Body of pancreas (tissue), 4 donors: ENCODE results near the gene BCAM. TPM values are rescaled to one million over a fixed set of nuclear protein-coding genes. Genes with fewer than 3 reads are reported as not detected.
"Not testable (repeated sequence)": the region's sequence is repeated elsewhere in the genome, so short reads cannot be mapped to it uniquely, and the experiment has no call there.

ENCODE experiments used
- ATAC-seq: fragments of 150-250 bp; one replicate; pipeline ENCODE4 v1.9.1; 2016
- DNase-seq, 4 donors: peaks; one replicate each; pipeline ENCODE4 v3.0.0-alpha.2; 2019
- H3K27ac ChIP-seq, 4 donors: fragments of 200-600 bp; sonication (generic); 1 replicate in 3 of 4; 2 replicates in 1 of 4; pipeline versions ENCODE4 v1.5.1 to v1.6.1; 2016 to 2019; ENCODE audit warnings: mild to moderate bottlenecking in 1 of 4, mixed read lengths in 1 of 4, moderate library complexity in 1 of 4
- H3K27me3 ChIP-seq, 2 donors: fragments of 200-600 bp; sonication (generic); one replicate each; pipeline ENCODE4 v1.6.0; 2016; ENCODE audit warnings: mild to moderate bottlenecking in 1 of 2
- H3K36me3 ChIP-seq, 2 donors: fragments of 200-600 bp; sonication (generic); replicated peaks in 1 of 2; 2 replicates each; pipeline ENCODE4 v1.5.1; 2016; ENCODE audit warnings: low read depth in 2 of 2; ENCODE audit not compliant: insufficient read depth in 1 of 2
- H3K4me1 ChIP-seq: fragments of 200-600 bp; sonication (generic); one replicate; pipeline ENCODE4 v1.6.0; 2016
- H3K4me3 ChIP-seq, 2 donors: fragments of 200-600 bp; sonication (generic); 1 replicate in 1 of 2; 2 replicates in 1 of 2; pipeline ENCODE4 v1.5.1; 2016 to 2019
- H3K9me3 ChIP-seq, 3 donors: fragments of 200-600 bp; sonication (generic); 1 replicate in 2 of 3; 2 replicates in 1 of 3; pipeline ENCODE4 v1.5.1; 2016
- POLR2A ChIP-seq, 3 donors: fragments of 450-650 bp; IDR thresholded peaks; one replicate each; pipeline ENCODE4 v1.6.1; 2016; ENCODE audit warnings: antibody characterized with exemption in 3 of 3, mild to moderate bottlenecking in 2 of 3
- WGBS, 2 donors: methylation state at CpG; one replicate each; pipeline ENCODE4 v1.1.5; 2017; 5-methylcytosine and 5-hydroxymethylcytosine counted together
- intact Hi-C: fragments of 100-400 bp; cut with DNase I; formaldehyde crosslinking; loops from one replicate; pipeline ENCODE4 v1.15.1; 2023
- total RNA-seq, 2 donors: library from RNA; depleted of rRNA; stranded (reverse); fragments of >200 nt; gene quantifications; one replicate each; pipeline ENCODE4 v1.1.0, GENCODE V29; 2016
- TF ChIP-seq, protein P1 (sequence below), 7 experiments: fragments of 450-650 bp in 4 of 7; fragments of 200-600 bp in 3 of 7; sonication (generic) in 3 of 7; IDR thresholded peaks; one replicate each; pipeline ENCODE4 v1.5.1; 2016 to 2019; ENCODE audit warnings: antibody characterized with exemption in 7 of 7

Gene BCAM
- total RNA-seq, 2 donors from 2014 or later, result 89.2 to 89.3 TPM

DNA sequence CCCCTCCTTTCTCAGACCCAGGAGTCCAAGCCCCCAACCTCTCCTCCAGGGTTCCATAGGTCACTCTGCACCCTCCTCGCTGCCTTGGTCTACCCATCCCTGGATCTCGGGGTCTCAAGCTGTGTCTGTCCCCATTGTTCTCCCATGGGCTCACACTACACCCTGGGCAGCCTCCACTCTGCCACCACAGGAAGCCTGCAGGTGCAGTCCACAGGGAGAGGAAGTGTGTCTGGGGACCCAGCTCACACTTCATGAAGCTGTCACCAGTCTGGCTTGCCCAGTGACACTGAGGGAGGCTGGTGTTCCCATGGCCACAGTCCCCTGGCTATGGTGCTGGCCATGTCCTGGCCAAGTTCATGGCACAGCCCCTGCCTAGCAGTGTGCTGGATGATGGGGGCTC is 42.5 kb downstream of the BCAM start:
- Histone ChIP-seq H3K4me3 (no peak overlapping the region), H3K9me3 (no peaks in the 10 kb centered on the region), H3K27ac (peak overlapping the region in 1 of 4 donors; percentile 100), H3K4me1 (peaks cover 41% of the 10 kb centered on the region), H3K36me3 (no peaks in the 10 kb centered on the region), H3K27me3 (no peaks in the 10 kb centered on the region)
- WGBS, 2 donors, result 60 to 90% methylated on average over 2 of the region's 2 CpGs
- DNase-seq (no peak), ATAC-seq (no peak)
- TF ChIP-seq, protein P1, sequence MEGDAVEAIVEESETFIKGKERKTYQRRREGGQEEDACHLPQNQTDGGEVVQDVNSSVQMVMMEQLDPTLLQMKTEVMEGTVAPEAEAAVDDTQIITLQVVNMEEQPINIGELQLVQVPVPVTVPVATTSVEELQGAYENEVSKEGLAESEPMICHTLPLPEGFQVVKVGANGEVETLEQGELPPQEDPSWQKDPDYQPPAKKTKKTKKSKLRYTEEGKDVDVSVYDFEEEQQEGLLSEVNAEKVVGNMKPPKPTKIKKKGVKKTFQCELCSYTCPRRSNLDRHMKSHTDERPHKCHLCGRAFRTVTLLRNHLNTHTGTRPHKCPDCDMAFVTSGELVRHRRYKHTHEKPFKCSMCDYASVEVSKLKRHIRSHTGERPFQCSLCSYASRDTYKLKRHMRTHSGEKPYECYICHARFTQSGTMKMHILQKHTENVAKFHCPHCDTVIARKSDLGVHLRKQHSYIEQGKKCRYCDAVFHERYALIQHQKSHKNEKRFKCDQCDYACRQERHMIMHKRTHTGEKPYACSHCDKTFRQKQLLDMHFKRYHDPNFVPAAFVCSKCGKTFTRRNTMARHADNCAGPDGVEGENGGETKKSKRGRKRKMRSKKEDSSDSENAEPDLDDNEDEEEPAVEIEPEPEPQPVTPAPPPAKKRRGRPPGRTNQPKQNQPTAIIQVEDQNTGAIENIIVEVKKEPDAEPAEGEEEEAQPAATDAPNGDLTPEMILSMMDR (IDR thresholded peaks at IDR 0.05), result no peak
- TF ChIP-seq POLR2A (IDR thresholded peaks at IDR 0.05), result no peak
- intact Hi-C loops, result no loop called here

DNA sequence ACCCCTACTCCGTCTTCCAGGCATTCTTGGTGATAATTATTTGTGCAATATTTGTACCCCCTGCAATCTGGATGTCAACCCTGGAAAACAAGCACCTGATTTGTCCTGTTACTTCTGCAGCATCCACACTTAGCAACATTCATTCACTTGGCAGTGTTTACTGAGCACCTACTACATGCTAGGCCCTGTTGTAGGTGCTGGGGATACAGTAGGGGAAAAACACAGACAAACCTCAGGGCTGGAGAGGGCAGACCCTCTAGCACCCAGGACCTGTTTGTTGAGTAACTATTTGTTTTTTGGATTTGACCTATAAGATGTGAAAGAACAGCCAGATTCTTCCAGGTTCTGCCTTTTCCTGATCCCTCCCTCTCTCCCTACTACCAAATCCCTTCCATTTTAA is 46.7 kb downstream of the BCAM start:
- Histone ChIP-seq H3K4me1 (peaks cover 46% of the 10 kb centered on the region), H3K36me3 (no peaks in the 10 kb centered on the region), H3K9me3 (no peaks in the 10 kb centered on the region), H3K4me3 (no peak overlapping the region), H3K27ac (peak overlapping the region in 3 of 4 donors; percentile 58 to 74 (median 72)), H3K27me3 (no peaks in the 10 kb centered on the region)
- ATAC-seq (no peak), DNase-seq (no peak)
- 82 to 90% methylated on average over 1 of the region's 1 CpG for WGBS, 2 donors
- intact Hi-C loops, result no loop called here
- TF ChIP-seq, protein P1 (IDR thresholded peaks at IDR 0.05), result no peak
- no peak for TF ChIP-seq POLR2A (IDR thresholded peaks at IDR 0.05)

DNA sequence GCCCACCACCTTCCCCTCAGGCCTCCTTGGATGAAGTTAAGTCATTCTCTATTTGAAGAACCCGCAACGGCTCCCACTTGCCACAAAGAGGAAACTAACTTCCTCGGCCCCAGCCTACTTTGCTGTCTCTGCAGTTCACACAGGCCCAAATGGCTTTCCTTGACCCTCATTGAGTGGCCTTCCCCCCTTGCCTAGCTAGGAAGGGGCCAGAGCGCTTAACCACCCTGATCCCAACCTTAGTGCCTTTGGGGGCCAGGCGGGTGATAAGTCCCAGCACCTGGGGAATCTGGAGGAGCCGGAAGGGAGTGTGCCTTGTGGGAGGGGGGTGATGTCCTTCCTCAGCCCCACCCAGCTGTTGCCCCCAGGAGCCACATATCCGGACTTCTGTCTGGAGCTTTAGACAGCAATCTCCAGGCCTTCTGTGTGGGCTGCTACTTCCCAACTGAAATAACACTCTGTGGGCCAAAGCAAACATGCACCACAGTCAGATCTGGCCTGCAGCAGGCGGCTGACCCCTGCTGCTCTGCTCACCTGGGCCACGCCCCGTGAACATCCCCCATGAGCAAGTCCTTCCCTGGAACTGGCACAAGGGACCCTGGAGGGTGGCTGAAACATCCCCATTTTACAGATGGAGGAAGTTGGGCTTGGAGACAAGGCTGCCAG is 47.6 kb downstream of the BCAM start:
- Histone ChIP-seq H3K4me3 (no peak overlapping the region), H3K27me3 (no peaks in the 10 kb centered on the region), H3K27ac (peak overlapping the region; percentile 30 to 74 (median 65)), H3K36me3 (no peaks in the 10 kb centered on the region), H3K4me1 (peaks cover 44% of the 10 kb centered on the region), H3K9me3 (no peaks in the 10 kb centered on the region)
- DNase-seq (peak; percentile 48 to 70 (median 55)), ATAC-seq (peak; percentile 72)
- TF ChIP-seq, protein P1 (IDR thresholded peaks at IDR 0.05), result no peak
- no peak for TF ChIP-seq POLR2A (IDR thresholded peaks at IDR 0.05)
- intact Hi-C loops, result no loop called here
- 32 to 40% methylated on average over 8 to 10 of the region's 10 CpGs for WGBS, 2 donors

DNA sequence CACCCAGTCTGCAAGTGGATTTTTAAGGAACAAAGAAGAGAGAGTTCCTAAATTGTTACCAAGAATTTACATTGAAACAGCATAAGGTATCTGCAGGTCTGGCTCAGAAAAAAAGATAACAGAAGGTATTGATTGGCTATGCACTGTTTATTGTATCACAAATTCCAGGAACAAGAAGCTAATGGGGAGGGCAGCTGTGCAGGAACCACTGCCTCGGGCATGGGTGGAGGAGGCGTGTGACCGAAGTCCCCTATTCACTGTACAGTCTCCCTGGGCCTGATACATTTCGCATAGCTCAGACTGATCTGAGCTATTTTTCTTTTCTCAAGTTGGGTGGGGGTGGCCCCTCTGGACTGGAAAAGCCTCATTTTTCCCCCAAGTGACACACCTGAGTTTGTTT is 48.9 kb downstream of the BCAM start:
- intact Hi-C loops, result no loop called here
- TF ChIP-seq POLR2A (IDR thresholded peaks at IDR 0.05), result no peak
- TF ChIP-seq, protein P1 (IDR thresholded peaks at IDR 0.05), result no peak
- Histone ChIP-seq H3K27me3 (no peaks in the 10 kb centered on the region), H3K4me1 (peaks cover 44% of the 10 kb centered on the region), H3K27ac (peak overlapping the region in 3 of 4 donors; percentile 27 to 72 (median 58)), H3K36me3 (no peaks in the 10 kb centered on the region), H3K9me3 (no peaks in the 10 kb centered on the region), H3K4me3 (no peak overlapping the region)
- ATAC-seq (peak; percentile 77), DNase-seq (peak in 3 of 4 donors; percentile 45 to 64 (median 48))
- WGBS, 2 donors, result 45 to 53% methylated on average over 4 of the region's 4 CpGs

DNA sequence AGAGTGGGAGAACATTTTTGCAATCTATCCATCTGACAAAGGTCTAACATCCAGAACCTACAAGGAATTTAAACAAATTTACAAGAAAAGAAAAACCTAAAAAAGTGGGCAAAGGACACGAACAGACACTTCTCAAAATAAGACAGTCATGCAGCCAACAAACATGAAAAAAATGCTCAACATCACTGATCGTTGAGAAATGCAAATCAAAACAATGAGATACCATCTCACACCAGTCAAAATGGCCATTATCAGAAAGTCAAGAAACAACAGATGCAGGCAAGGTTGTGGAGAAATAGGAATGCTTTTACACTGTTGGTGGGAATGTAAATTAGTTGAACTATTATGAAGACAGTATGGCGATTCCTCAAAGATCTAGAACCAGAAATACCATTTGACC is 52.7 kb downstream of the BCAM start:
- 68 to 77% methylated on average over 3 of the region's 3 CpGs for WGBS, 2 donors
- DNase-seq, ATAC-seq, H3K27me3 ChIP-seq, H3K9me3 ChIP-seq, H3K36me3 ChIP-seq, H3K27ac ChIP-seq, H3K4me3 ChIP-seq, intact Hi-C loops: not testable (repeated sequence)
- H3K4me1 ChIP-seq, result peaks cover 32% of the 10 kb centered on the region
